H1 (cell line): ENCODE data around the gene NEB. TPM values are rescaled to one million over a fixed set of nuclear protein-coding genes. Genes with fewer than 3 reads are reported as not detected.

Source experiments
- CTCF ChIA-PET: fragments of 300-600 bp; sonication (Branson Sonifier 250); formaldehyde crosslinking; loops from one replicate; lab custom pipeline; 2021; ENCODE audit not compliant: partially characterized antibody; lab: Charles Lee
- POLR2A ChIA-PET: fragments of 300-600 bp; sonication (Branson Sonifier 250); formaldehyde crosslinking; loops from one replicate; lab custom pipeline; 2021; ENCODE audit warnings: inconsistent platforms; ENCODE audit not compliant: partially characterized antibody; lab: Charles Lee
- DNase-seq, 2 experiments: peaks; one replicate each; pipeline versions ENCODE4 v3.0.0 to v3.0.0-alpha.2; 2010 to 2022; ENCODE audit warnings: low spot score in 2 of 2, low read depth in 1 of 2, mixed read lengths in 1 of 2
- FAIRE-seq: peaks from 2 replicates; lab custom pipeline; 2011; peaks lifted over from hg19 to GRCh38; lab: Jason Lieb, UNC
- H2AFZ ChIP-seq: 2 replicates; pipeline ENCODE4 v1.8.1; 2012; ENCODE audit warnings: low read length, inconsistent platforms
- H2AK5ac ChIP-seq: 2 replicates; pipeline ENCODE4 v1.6.1; 2013; ENCODE audit warnings: low read depth, low read length
- H2BK120ac ChIP-seq: replicated peaks from 2 replicates; pipeline ENCODE3; 2013; ENCODE audit warnings: low read depth, low read length, inconsistent platforms
- H2BK12ac ChIP-seq: 2 replicates; pipeline ENCODE4 v1.6.1; 2013; ENCODE audit warnings: low read depth, low read length
- H2BK15ac ChIP-seq: 2 replicates; pipeline ENCODE4 v1.6.1; 2013; ENCODE audit warnings: low read length
- H2BK20ac ChIP-seq: 2 replicates; pipeline ENCODE4 v1.6.1; 2013; ENCODE audit warnings: low read length
- H2BK5ac ChIP-seq: 2 replicates; pipeline ENCODE4 v1.6.1; 2013; ENCODE audit warnings: low read depth, low read length
- H3K14ac ChIP-seq: 2 replicates; pipeline ENCODE4 v1.6.1; 2013; ENCODE audit warnings: inconsistent platforms; ENCODE audit not compliant: insufficient read length
- H3K18ac ChIP-seq: 2 replicates; pipeline ENCODE4 v1.6.1; 2013; ENCODE audit warnings: low read length; ENCODE audit errors: extremely low read depth
- H3K23ac ChIP-seq: 2 replicates; pipeline ENCODE4 v1.6.1; 2013; ENCODE audit warnings: inconsistent platforms; ENCODE audit not compliant: insufficient read length
- H3K23me2 ChIP-seq: 2 replicates; pipeline ENCODE4 v1.6.1; 2013; ENCODE audit warnings: low read depth, low read length
- H3K27ac ChIP-seq: 2 replicates; pipeline ENCODE4 v1.6.1; 2011; ENCODE audit warnings: low read depth, low read length, inconsistent platforms
- H3K27me3 ChIP-seq, 4 experiments: replicated peaks in 1 of 4; 1 replicate in 1 of 4; 2 replicates in 3 of 4; pipeline versions ENCODE4 v1.6.1 to v1.8.1; 2011 to 2013; ENCODE audit warnings: low read length in 3 of 4, mild to moderate bottlenecking in 3 of 4, inconsistent platforms in 2 of 4, mixed read lengths in 2 of 4, moderate library complexity in 1 of 4; ENCODE audit not compliant: control insufficient read depth in 3 of 4, insufficient read depth in 3 of 4; ENCODE audit errors: extremely low read depth in 1 of 4
- H3K36me3 ChIP-seq, 4 experiments: 2 replicates each; pipeline versions ENCODE4 v1.6.1 to v1.8.1; 2011 to 2013; ENCODE audit warnings: mild to moderate bottlenecking in 4 of 4, low read length in 3 of 4, moderate library complexity in 2 of 4, control low read depth in 1 of 4, inconsistent platforms in 1 of 4; ENCODE audit not compliant: insufficient read depth in 4 of 4, control insufficient read depth in 2 of 4
- H3K4ac ChIP-seq: replicated peaks from 2 replicates; pipeline ENCODE3; 2013; ENCODE audit warnings: low read length, low read depth, mixed read lengths, inconsistent platforms; ENCODE audit not compliant: insufficient read length
- H3K4me1 ChIP-seq, 4 experiments: replicated peaks in 1 of 4; 1 replicate in 1 of 4; 2 replicates in 3 of 4; pipeline versions ENCODE4 v1.6.1 to v1.8.1; 2011 to 2013; ENCODE audit warnings: low read length in 3 of 4, inconsistent platforms in 2 of 4, mixed read lengths in 1 of 4; ENCODE audit not compliant: insufficient read depth in 4 of 4, control insufficient read depth in 3 of 4
- H3K4me2 ChIP-seq, 2 experiments: 2 replicates each; pipeline versions ENCODE4 v1.6.1 to v1.8.1; 2011 to 2013; ENCODE audit warnings: low read depth in 2 of 2, low read length in 2 of 2, control low read depth in 1 of 2, inconsistent platforms in 1 of 2, mild to moderate bottlenecking in 1 of 2; ENCODE audit not compliant: insufficient read depth in 1 of 2
- H3K4me3 ChIP-seq, 4 experiments: fragments of 200-600, 300-600 bp in 1 of 4; sonication (generic), shearing (Covaris generic), sonication (Bioruptor Twin) in 1 of 4; 2 replicates each; pipeline versions ENCODE4 v1.5.1 to v1.8.1; 2011 to 2016; ENCODE audit warnings: low read length in 4 of 4, low read depth in 3 of 4, control low read depth in 2 of 4, inconsistent platforms in 2 of 4, mild to moderate bottlenecking in 2 of 4, mixed read lengths in 1 of 4, moderate library complexity in 1 of 4; ENCODE audit not compliant: insufficient read depth in 2 of 4; ENCODE audit errors: extremely low read depth in 1 of 4
- H3K56ac ChIP-seq: replicated peaks from 2 replicates; pipeline ENCODE3; 2013; ENCODE audit warnings: low read depth, mild to moderate bottlenecking, mixed read lengths, low read length, inconsistent platforms; ENCODE audit not compliant: insufficient read length
- H3K79me1 ChIP-seq: 2 replicates; pipeline ENCODE4 v1.6.1; 2013; ENCODE audit warnings: low read depth, low read length, control low read depth
- H3K79me2 ChIP-seq, 2 experiments: 2 replicates each; pipeline versions ENCODE4 v1.6.1 to v1.8.1; 2012 to 2013; ENCODE audit warnings: low read length in 2 of 2, mild to moderate bottlenecking in 2 of 2, inconsistent platforms in 1 of 2; ENCODE audit not compliant: insufficient read depth in 2 of 2, control insufficient read depth in 1 of 2
- H3K9ac ChIP-seq, 4 experiments: replicated peaks in 1 of 4; 1 replicate in 1 of 4; 2 replicates in 3 of 4; pipeline versions ENCODE4 v1.6.1 to v1.8.1; 2011 to 2013; ENCODE audit warnings: low read depth in 3 of 4, low read length in 3 of 4, control low read depth in 2 of 4, mild to moderate bottlenecking in 2 of 4, moderate library complexity in 2 of 4, inconsistent platforms in 1 of 4; ENCODE audit errors: extremely low read depth in 1 of 4
- H3K9me3 ChIP-seq, 2 experiments: 2 replicates each; pipeline versions ENCODE4 v1.6.1 to v1.8.1; 2012 to 2013; ENCODE audit warnings: mild to moderate bottlenecking in 2 of 2, moderate library complexity in 2 of 2, control low read depth in 1 of 2, inconsistent platforms in 1 of 2, low read depth in 1 of 2, low read length in 1 of 2, mixed read lengths in 1 of 2; ENCODE audit not compliant: insufficient read depth in 2 of 2
- H4K20me1 ChIP-seq, 2 experiments: replicated peaks in 1 of 2; 2 replicates each; pipeline versions ENCODE3 to v1.8.1; 2011 to 2013; ENCODE audit warnings: inconsistent platforms in 2 of 2, low read length in 2 of 2, mild to moderate bottlenecking in 1 of 2; ENCODE audit not compliant: insufficient read depth in 2 of 2, control insufficient read depth in 1 of 2
- H4K5ac ChIP-seq: 2 replicates; pipeline ENCODE4 v1.6.1; 2013; ENCODE audit warnings: low read length, low read depth, mixed read lengths, inconsistent platforms; ENCODE audit not compliant: insufficient read length
- H4K8ac ChIP-seq: 2 replicates; pipeline ENCODE4 v1.8.0; 2013; ENCODE audit warnings: mild to moderate bottlenecking, moderate library complexity, low read length, inconsistent platforms; ENCODE audit not compliant: insufficient read depth; ENCODE audit errors: extremely low read depth
- H4K91ac ChIP-seq: replicated peaks from 2 replicates; pipeline ENCODE3; 2013; ENCODE audit warnings: low read length, mixed read lengths, inconsistent platforms; ENCODE audit not compliant: insufficient read length
- CBX5 ChIP-seq: fragments of 300-800, 300-1000 bp; sonication (generic); IDR thresholded peaks from 2 replicates; pipeline ENCODE4 v1.7.1; 2016; ENCODE audit warnings: antibody characterized with exemption, low read length, low read depth
- HDAC6 ChIP-seq: IDR thresholded peaks from one replicate; pipeline ENCODE4 v1.7.1; 2012; ENCODE audit warnings: low read depth, mild to moderate bottlenecking, inconsistent platforms, low read length, moderate library complexity
- JUN ChIP-seq: IDR thresholded peaks from 2 replicates; pipeline ENCODE4 v1.6.1; 2011; ENCODE audit warnings: low read depth, mild to moderate bottlenecking, improper control_type of control experiment, low read length
- SP2 ChIP-seq: IDR thresholded peaks from 2 replicates; pipeline ENCODE4 v1.6.1; 2012; ENCODE audit warnings: mild to moderate bottlenecking, low read length, inconsistent platforms
- WGBS, 2 experiments: shearing (Covaris generic) in 1 of 2; methylation state at CpG; one replicate each; pipeline versions ENCODE4 v1.1.6 to v1.1.7; 2013 to 2015; ENCODE audit warnings: low lambda C conversion rate in 2 of 2, mixed read lengths in 2 of 2, inconsistent platforms in 1 of 2, low coverage in 1 of 2, missing lambda C conversion rate in 1 of 2; ENCODE audit not compliant: insufficient replicate concordance in 2 of 2, insufficient coverage in 1 of 2, insufficient read length in 1 of 2; ENCODE audit errors: extremely low coverage in 1 of 2, missing lambda C conversion rate in 1 of 2; 5-methylcytosine and 5-hydroxymethylcytosine counted together
- polyA plus RNA-seq, 7 experiments: library from polyadenylated mRNA; depleted of rRNA in 3 of 7; stranded (reverse) in 5 of 7; unstranded in 2 of 7; fragments of >200 nt in 5 of 7; fragments of 200-250 nt in 2 of 7; gene quantifications; 1 replicate in 5 of 7; 2 replicates in 1 of 7; 4 replicates in 1 of 7; pipeline versions ENCODE4 v1.2.1 to v1.2.3, GENCODE V29; 2011 to 2013; ENCODE audit warnings: missing spikeins in 2 of 7, mixed read lengths in 2 of 7
- total RNA-seq: library from RNA; stranded (reverse); fragmentation: NEBNext Ultra II Directional; extraction: Animal tissue kit (Norgen Biotek cat#: 25700); gene quantifications from 2 replicates; pipeline ENCODE4 v1.2.1, GENCODE V29; 2021

The NEB gene
- total and polyA plus RNA-seq, 2 of the 8 experiments (the other 6 are each of a cell fraction or from before 2014, with no cell fraction given) = 1.4 to 2.5 TPM

DNA sequence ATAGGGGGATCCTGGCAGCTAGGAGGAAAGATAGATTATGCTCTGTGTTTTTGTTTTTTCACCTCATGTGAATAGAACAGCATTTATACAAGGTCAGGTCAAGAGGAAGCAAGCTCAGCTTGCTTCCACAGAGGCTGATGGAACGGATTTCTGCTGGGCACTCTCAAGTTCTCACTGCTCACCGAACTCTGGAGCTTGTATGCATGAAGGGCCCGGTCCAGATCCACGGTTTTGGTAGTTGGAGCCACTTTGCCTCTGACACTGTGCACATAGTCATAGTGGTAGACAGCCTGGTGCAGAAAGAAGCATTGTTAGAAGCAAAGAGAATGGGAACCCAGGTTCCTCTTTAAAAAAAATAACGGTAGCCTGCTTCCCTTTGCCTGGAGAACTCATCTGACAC lies 182.7 kb downstream of the NEB start:
- H3K9ac ChIP-seq = no peak overlapping the region
- no peaks in the 10 kb centered on the region for H3K23me2 ChIP-seq
- H3K79me2 ChIP-seq = no peaks in the 10 kb centered on the region
- no peak overlapping the region for H3K4me3 ChIP-seq
- CTCF ChIA-PET = interaction anchor here (2.2 kb wide), 1 partner anchor 474 kb away, joined by 7 read pairs; no protein-coding TSS in a partner anchor
- no peak overlapping the region for H2BK15ac ChIP-seq
- no peaks in the 10 kb centered on the region for H3K36me3 ChIP-seq
- no peak overlapping the region for H2BK12ac ChIP-seq
- no peaks in the 10 kb centered on the region; a peak in 1 of 7 replicates for H3K4me1 ChIP-seq
- H3K9me3 ChIP-seq = no peaks in the 10 kb centered on the region
- no peaks in the 10 kb centered on the region for H3K79me1 ChIP-seq
- no peak for TF ChIP-seq CBX5
- TF ChIP-seq HDAC6 = no peak
- TF ChIP-seq SP2 = no peak
- TF ChIP-seq JUN = no peak
- H3K27me3 ChIP-seq = no peaks in the 10 kb centered on the region
- no peak overlapping the region for H2BK120ac ChIP-seq
- H4K91ac ChIP-seq = no peak overlapping the region
- no peak overlapping the region for H2AK5ac ChIP-seq
- H4K20me1 ChIP-seq = no peaks in the 10 kb centered on the region
- H3K14ac ChIP-seq = no peak overlapping the region
- H2BK5ac ChIP-seq = no peak overlapping the region
- H2BK20ac ChIP-seq = no peak overlapping the region
- FAIRE-seq (no peak), DNase-seq (no peak)
- WGBS, 2 experiments = 87% methylated on average over 5 of the region's 5 CpGs; no CpG with 5 or more reads in 1 of the 2 experiments
- H4K5ac ChIP-seq = no peak overlapping the region
- no peak overlapping the region for H3K18ac ChIP-seq
- POLR2A ChIA-PET = no interaction called here
- H2AFZ ChIP-seq = no peak overlapping the region
- no peak overlapping the region for H3K23ac ChIP-seq
- no peak overlapping the region for H3K56ac ChIP-seq
- no peak overlapping the region for H3K27ac ChIP-seq
- no peak overlapping the region for H3K4ac ChIP-seq
- H3K4me2 ChIP-seq = no peak overlapping the region
- no peak overlapping the region for H4K8ac ChIP-seq
